ENCODE measurements around the gene ZBTB38. TPM values are rescaled to one million over a fixed set of nuclear protein-coding genes. Genes with fewer than 3 reads are reported as not detected.
A peak's percentile ranks its signal among the peaks of the same experiment; 100 is the strongest.

The ZBTB38 gene
- 22.9 and 23.1 TPM in 2 replicates for total RNA-seq (2014; rRNA removed; shearing (Covaris generic))

- DNase-seq (ENCODE audit: low spot score) = peak; percentile 97
These were observed at the start of gene ZBTB38 for GRCh38 chr3:141368062-141368924. TSS of gene ZBTB38 (plus strand) at chr3:141368504. CDS start at chr3:141442389, 73,885 bp downstream.

GRCh38 chr3:141320399-141321108 lies 47.8 kb upstream of the ZBTB38 start:
- DNase-seq (ENCODE audit: low spot score) = no peak

GRCh38 chr3:141321109-141321497 lies 47.2 kb upstream of the ZBTB38 start:
- DNase-seq (ENCODE audit: low spot score) = no peak

GRCh38 chr3:141323936-141324704 lies 44.2 kb upstream of the ZBTB38 start:
- DNase-seq (ENCODE audit: low spot score) = no peak

- peak; percentile 11 for DNase-seq (ENCODE audit: low spot score)
These were observed 42.2 kb upstream of the ZBTB38 start for GRCh38 chr3:141326123-141326522.

GRCh38 chr3:141326626-141327025 lies 41.7 kb upstream of the ZBTB38 start:
- no peak for DNase-seq (ENCODE audit: low spot score)

GRCh38 chr3:141328286-141329166 lies 39.8 kb upstream of the ZBTB38 start:
- DNase-seq (ENCODE audit: low spot score) = no peak

GRCh38 chr3:141330235-141330634 lies 38.1 kb upstream of the ZBTB38 start:
- no peak for DNase-seq (ENCODE audit: low spot score)

GRCh38 chr3:141330718-141331376 lies 37.5 kb upstream of the ZBTB38 start:
- no peak for DNase-seq (ENCODE audit: low spot score)

- DNase-seq (ENCODE audit: low spot score) = no peak
These were observed 36.7 kb upstream of the ZBTB38 start for GRCh38 chr3:141331377-141332318.

GRCh38 chr3:141332416-141332815 lies 35.9 kb upstream of the ZBTB38 start:
- no peak for DNase-seq (ENCODE audit: low spot score)

- DNase-seq (ENCODE audit: low spot score) = no peak
These were observed 34.3 kb upstream of the ZBTB38 start for GRCh38 chr3:141333836-141334626.

- DNase-seq (ENCODE audit: low spot score) = no peak
These were observed 33.6 kb upstream of the ZBTB38 start for GRCh38 chr3:141334627-141335250.

- DNase-seq (ENCODE audit: low spot score) = no peak
These were observed 32.7 kb upstream of the ZBTB38 start for GRCh38 chr3:141335531-141336061.

- DNase-seq (ENCODE audit: low spot score) = no peak
These were observed 31.4 kb upstream of the ZBTB38 start for GRCh38 chr3:141336672-141337522.

- no peak for DNase-seq (ENCODE audit: low spot score)
These were observed 30.8 kb upstream of the ZBTB38 start for GRCh38 chr3:141337523-141337854.

- DNase-seq (ENCODE audit: low spot score) = no peak
These were observed 30.3 kb upstream of the ZBTB38 start for GRCh38 chr3:141337991-141338390.
